Endothelial cell of hepatic sinusoid (primary cell): ENCODE data around the gene ETV6.
"Not testable (repeated sequence)": the region's sequence is repeated elsewhere in the genome, so short reads cannot be mapped to it uniquely, and the experiment has no call there.

ENCODE experiments used
- in situ Hi-C: cut with HindIII; loops from 2 replicates; pipeline ENCODE4 v1.10.0; 2017; ENCODE audit warnings: low sequenced_read_pairs

ETV6 gene

GRCh38 chr12:11897923-11898322 lies 248.4 kb downstream of the ETV6 start:
- in situ Hi-C loops, result no loop called here

DNA sequence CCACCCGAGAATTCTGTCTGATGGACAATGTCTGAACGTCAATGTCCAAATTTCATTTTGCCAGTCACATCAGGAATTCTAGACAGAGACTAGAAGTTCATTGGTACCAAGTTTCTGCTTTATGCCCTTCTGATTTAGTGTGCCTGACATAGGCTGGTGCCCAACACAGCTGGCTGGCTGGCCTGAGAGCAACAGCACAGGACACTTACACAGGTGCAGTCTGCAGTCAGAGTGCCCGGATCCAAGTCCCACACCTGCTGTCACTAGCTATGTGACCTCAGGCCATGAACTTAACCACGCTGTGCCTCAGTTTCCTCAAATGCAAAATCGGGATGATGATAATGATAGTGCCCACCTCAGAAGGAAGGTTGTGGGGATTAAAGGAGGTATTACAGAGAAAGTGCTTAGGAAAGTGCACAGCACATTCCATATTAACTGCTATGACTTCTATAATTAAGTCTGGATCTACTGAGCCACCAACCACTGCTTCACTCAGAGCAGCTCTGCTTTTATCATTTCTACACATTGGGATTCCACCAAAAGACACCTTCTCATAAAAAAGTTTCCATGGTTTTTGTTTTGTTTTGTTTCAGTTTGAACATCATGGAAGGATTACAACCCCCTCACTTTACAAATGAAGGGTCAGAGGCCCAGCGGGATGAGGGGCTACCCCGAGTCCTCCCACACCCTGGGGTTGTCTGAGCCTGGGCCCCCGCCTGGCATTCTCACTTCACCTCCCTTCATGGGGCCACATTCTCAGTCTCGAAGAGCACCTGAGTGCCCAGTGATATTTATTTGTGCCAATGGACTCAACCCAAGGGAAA lies 252.4 kb downstream of the ETV6 start:
- in situ Hi-C loops, result no loop called here

- in situ Hi-C loops, result no loop called here
Observed at GRCh38 chr12:11902525-11902875, 253.0 kb downstream of the ETV6 start.

DNA sequence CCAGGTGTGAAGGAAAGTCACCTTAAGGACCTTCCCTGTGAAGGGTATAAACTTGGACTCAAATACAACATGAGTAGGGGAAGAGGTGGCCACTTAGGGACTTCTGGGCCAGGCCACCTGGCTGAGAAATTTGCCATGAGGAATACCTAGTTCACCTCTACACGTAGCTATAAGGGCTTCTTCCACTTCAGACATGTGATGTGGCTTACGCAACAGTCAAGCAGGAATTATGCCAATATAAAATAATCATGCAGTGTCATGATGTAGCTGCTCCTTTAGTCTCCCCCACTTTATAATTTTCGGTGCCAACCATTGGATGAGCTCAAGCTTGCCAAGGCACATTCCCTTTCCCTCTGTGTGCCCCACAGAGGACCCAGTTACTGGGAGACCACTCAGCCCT lies 254.7 kb downstream of the ETV6 start:
- in situ Hi-C loops, result no loop called here

GRCh38 chr12:11905534-11905933 lies 256.1 kb downstream of the ETV6 start:
- in situ Hi-C loops, result no loop called here

GRCh38 chr12:11906286-11906935 lies 256.9 kb downstream of the ETV6 start:
- in situ Hi-C loops, result no loop called here

GRCh38 chr12:11907625-11908024 lies 258.2 kb downstream of the ETV6 start:
- in situ Hi-C loops, result no loop called here

GRCh38 chr12:11909406-11909805 lies 259.9 kb downstream of the ETV6 start:
- in situ Hi-C loops, result not testable (repeated sequence)

- in situ Hi-C loops, result loop anchor here (5.0 kb wide), 1 partner anchor 39 kb away; no protein-coding TSS in a partner anchor
Observed at GRCh38 chr12:11916113-11916512, 266.6 kb downstream of the ETV6 start.

DNA sequence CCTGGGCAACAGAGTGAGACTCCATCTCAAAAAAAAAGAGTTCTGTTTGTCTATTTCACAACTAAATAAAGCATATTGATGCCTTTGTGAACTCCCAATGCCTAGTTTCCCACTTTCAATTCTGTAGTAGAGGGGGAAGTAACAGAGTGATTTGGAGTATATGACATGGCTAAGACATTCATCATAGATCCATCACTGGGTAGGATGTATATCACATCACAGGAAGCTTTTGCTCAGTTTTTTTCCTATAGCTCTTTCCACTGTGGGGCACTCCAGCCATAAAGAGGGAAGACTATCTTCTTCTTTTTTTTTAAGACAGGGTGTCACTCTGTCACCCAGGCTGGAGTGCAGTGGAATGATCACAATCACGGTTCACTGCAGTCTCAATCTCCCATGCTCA lies 267.3 kb downstream of the ETV6 start:
- in situ Hi-C loops, result loop anchor here (5.0 kb wide), 1 partner anchor 39 kb away; no protein-coding TSS in a partner anchor

GRCh38 chr12:11917501-11917900 lies 268.0 kb downstream of the ETV6 start:
- in situ Hi-C loops, result loop anchor here (5.0 kb wide), 1 partner anchor 40 kb away; no protein-coding TSS in a partner anchor

DNA sequence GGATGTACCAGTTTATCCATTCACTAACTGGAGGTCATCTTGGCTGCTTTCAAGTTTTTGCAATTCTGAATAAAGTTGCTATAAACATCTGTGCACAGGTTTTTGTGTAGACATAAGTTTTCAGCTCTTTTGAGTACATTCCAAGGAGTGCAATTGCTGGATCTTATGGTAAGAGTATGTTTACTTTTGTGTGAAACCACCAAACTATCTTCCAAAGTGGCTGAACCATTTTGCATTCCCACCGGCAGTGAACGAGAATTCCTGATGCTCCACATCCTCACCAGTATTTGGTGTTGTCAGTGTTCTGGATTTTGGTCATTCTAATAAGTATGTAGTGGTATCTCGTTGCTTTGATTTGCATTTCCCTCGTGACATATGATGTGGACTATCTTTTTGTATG lies 270.8 kb downstream of the ETV6 start:
- in situ Hi-C loops, result no loop called here

DNA sequence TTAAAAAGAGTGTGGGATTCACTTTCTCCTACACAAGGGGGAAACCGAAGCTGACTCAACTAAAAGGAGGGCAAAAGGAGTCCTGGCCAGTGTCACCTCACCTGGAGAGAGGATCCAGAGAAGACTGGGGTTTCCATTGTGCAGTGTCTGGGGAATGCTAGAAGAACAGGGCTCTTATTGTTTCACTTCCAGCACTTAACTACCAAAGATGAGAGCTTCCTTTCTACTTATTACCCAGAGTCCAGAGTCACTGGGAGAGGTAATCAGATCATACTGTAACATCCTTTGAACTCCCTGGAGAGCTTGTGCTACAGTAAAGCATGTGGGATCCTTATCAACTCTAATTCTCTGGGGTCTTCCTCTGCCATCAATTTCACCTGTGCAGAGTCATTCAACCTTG lies 272.9 kb downstream of the ETV6 start:
- in situ Hi-C loops, result no loop called here

GRCh38 chr12:11923067-11923466 lies 273.6 kb downstream of the ETV6 start:
- in situ Hi-C loops, result no loop called here

DNA sequence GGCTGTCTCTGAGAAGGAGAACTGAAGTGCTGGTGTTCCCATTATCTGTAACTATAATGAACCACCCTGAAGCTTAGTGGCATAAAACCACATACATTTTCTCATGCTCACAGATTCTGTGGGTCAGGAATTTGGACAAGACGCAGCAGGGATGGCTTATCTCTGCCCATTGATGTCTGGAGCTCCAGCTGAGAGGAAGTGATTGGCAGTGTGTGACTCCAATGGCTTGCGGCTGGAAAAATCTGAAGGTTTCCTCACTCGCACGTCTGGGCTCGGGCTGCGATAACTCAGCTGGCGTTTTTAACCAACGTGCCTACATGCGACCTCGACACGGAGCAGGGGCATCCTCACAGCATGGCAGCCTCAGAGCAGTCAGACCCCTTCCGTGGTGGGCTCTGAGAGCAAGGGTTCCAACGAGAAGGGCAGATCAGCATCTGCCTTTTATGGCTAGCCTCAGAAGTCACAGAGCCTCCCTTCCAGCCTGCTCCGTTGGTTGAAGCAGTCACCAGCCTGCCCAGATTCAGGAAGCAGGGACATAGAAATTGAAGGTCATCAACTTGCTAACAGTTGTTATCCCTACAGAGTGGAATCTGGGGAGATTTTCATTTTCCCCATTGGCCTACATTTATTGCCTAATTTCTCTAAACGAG lies 277.9 kb downstream of the ETV6 start:
- in situ Hi-C loops, result loop anchor here (5.0 kb wide), 2 partner anchors 55 to 105 kb away; no protein-coding TSS in a partner anchor

GRCh38 chr12:11929714-11930113 lies 280.2 kb downstream of the ETV6 start:
- in situ Hi-C loops, result loop anchor here (5.0 kb wide), 2 partner anchors 53 to 103 kb away; no protein-coding TSS in a partner anchor

GRCh38 chr12:11939223-11939622 lies 289.7 kb downstream of the ETV6 start:
- in situ Hi-C loops, result no loop called here

DNA sequence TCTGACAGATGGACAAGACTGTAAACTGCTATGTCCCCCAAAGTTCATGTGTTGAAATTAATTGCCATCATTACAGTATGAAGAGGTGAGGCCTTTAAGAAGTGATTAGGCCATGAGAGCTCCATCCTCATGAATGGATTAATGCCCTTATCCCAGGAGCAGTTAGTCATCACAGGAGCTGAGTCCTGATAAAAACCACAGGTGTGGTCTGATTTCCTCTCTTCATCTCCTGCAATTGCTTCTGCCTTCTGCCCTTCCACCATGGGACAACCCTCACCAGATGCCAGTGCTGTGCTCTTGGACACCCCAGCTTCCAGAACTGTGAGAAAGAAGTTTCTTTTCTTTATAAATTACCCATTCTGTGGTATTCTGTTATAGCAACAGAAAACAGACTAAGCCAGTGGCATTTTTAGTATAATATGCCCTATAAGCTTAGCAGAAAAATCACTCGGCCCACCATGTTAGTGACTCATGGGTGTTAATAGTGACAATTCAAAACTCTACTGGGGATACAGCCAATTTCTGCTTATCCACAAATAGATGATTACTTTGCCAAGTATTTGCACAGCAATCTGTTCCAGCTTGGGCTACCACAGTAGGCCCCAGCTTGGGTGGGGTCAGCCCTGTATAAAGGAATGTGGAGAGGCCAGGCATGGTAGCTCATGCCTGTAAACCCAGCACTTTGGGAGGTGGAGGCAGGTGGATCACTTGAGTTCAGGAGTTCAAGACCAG lies 292.3 kb downstream of the ETV6 start:
- in situ Hi-C loops, result no loop called here

GRCh38 chr12:11943919-11944700 lies 294.6 kb downstream of the ETV6 start:
- in situ Hi-C loops, result no loop called here
